A172 (cell line): ENCODE measurements around the gene MYO15A. TPM values are rescaled to one million over a fixed set of nuclear protein-coding genes. Genes with fewer than 3 reads are reported as not detected.

ENCODE experiments used
- DNase-seq: peaks from one replicate; pipeline ENCODE4 v3.0.0-alpha.2; 2015; ENCODE audit warnings: low spot score
- total RNA-seq: library from RNA; depleted of rRNA; stranded (reverse); fragments of >200 nt; shearing (Covaris generic); gene quantifications from 2 replicates; pipeline ENCODE4 v1.2.3, GENCODE V29; 2014

Gene MYO15A
- total RNA-seq, 1 experiment from 2014 or later: 0.09 TPM

GRCh38 chr17:18159551-18160120 lies 51.1 kb downstream of the MYO15A start:
- no peak for DNase-seq

GRCh38 chr17:18160128-18160856 lies 51.7 kb downstream of the MYO15A start:
- no peak for DNase-seq

DNA sequence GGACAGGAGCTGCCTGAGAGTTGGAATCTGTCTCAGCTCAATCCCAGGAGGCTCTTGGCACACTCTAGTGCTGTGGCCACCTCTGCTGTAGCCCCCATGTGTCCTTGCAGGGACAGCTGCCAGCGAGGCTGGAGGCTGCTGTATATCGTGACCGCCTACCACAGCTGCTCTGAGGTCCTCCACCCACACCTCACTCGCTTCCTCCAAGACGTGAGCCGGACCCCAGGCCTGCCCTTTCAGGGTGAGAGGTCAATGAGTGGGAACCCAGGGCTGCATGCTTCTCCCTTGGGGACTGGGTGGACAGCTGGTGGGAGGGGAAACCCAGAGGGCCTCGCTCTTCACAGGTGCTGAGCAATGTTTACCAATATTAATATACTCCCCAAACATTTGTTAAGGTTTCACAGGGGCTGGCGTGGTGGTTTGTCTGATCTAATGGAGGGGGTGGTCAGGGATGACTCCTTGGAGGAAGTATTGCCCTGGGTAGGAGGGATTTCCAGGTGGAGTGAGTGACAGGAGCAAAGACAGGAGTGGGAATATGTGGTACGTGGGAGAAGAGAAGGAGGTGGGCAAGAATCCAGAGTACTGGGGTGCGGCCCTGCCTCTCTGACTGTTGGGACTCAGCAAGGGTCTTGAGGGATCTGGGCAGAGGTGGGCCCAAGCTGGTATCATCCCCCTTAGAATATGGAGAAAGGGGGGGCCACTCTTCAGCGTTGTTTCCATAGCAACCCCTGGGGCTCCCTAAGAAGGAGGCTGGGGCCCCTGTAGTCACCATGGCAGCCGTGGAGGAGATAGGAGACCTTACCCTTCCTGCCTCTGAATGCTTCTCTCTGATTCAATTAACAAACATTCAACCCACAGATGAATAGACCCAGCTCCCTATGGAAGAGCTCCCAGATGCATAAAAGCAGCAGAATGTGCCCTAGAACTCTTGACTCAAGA lies 52.9 kb downstream of the MYO15A start:
- no peak for DNase-seq

- DNase-seq: no peak
Observed at GRCh38 chr17:18163547-18163946, 55.0 kb downstream of the MYO15A start.

- DNase-seq: no peak
Observed at GRCh38 chr17:18166894-18167293, 58.3 kb downstream of the MYO15A start.

DNA sequence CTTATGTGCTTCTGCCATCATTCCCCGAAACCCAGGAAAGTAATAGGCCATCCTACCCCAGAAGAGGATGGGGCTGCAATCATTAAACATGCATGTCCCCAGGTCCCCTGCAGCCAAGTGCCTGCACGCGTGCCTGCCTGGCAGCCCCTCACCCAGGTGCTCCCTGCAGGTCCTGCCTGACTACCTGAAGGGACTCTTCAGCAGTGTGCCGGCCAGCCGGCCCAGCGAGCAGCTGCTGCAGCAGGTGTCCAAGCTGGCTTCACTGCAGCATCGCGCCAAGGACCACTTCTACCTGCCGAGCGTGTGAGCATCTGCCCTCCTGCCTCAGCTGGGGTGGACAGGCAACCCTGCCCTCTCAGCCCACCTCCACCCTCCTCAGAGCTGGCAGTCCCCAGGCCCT lies 58.9 kb downstream of the MYO15A start:
- DNase-seq: no peak

GRCh38 chr17:18172531-18173278 lies 64.1 kb downstream of the MYO15A start:
- DNase-seq: no peak

DNA sequence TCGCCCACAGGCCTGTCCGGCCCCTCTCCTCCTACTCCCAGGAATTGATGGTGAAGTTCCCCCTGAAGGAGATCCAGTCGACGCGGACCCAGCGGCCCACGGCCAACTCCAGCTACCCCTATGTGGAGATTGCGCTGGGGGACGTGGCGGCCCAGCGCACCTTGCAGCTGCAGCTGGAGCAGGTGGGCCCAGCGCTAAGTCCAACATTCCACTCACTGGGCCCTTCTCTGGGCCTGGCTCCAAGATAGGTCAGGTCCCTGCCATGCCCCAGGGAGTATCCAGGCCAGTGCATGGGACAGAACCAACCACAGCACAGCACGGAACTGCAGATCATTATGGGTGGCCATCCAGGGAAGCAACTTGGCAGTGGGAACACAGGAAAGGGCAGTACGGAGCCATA lies 65.2 kb downstream of the MYO15A start:
- DNase-seq: no peak

- DNase-seq: no peak
Observed at GRCh38 chr17:18176176-18176575, 67.6 kb downstream of the MYO15A start.

GRCh38 chr17:18177133-18177532 lies 68.6 kb downstream of the MYO15A start:
- no peak for DNase-seq

GRCh38 chr17:18177722-18178121 lies 69.2 kb downstream of the MYO15A start:
- no peak for DNase-seq

DNA sequence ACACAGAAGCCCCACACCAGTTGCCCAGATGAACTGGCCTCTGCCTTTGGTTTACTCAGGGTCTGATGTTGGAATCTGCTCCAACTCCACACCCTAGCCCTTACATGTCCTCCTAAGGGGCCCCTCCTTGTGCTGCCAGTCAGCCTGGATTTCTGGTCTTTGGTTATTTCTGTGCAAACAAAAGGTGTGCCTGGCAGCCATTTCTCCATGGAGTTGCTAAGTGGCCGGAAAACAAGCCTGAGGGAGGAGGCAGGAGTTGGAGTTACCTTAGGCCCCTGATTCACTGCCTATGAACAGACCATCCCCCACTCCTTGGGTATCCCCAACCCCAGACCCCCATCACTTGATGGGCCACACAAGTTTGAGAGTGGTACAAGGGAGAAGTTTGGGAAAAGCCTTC lies 70.6 kb downstream of the MYO15A start:
- no peak for DNase-seq

GRCh38 chr17:18179804-18180203 lies 71.2 kb downstream of the MYO15A start:
- no peak for DNase-seq

GRCh38 chr17:18181358-18181757 lies 72.8 kb downstream of the MYO15A start:
- DNase-seq: no peak

DNA sequence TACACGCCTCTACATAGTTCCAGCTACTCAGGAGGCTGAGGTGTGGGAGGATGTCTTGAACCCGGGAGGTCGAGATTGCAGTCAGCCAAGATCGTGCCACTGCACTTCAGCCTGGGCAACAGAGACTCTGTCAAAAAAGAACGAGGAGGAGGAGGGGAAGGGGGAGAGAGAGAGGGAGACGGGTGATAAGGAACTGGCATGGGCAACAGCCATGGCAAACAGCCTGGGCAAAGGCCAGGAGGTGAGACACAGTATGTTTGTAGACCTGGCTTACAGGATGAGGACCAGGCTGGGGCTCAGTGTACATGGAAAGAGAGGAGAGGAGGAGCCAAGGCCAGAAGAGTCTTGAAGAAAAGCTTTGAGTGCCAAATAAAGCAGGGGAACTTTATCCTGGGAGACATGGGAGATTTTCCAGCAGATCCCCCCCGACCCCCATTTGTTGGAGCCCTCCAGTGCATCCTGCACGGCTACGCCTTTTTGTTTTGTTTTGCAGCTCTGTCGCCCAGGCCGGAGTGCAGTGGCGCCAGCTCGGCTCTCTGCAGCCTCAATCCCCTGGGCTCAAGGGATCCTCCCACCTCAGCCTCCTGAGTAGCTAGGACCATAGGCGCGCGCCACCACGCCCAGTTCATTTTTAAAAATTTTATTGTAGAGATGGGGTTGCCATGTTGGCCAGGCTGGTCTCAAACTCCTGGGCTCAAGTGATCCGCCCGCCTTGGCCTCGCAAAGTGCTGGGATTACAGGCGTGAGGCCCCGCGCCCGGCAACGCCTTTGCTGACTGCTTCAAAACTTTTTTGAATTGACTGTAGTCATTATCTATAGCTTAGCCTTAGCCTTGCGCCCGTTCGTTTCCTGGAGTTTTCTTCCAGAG lies 73.8 kb downstream of the MYO15A start:
- no peak for DNase-seq

DNA sequence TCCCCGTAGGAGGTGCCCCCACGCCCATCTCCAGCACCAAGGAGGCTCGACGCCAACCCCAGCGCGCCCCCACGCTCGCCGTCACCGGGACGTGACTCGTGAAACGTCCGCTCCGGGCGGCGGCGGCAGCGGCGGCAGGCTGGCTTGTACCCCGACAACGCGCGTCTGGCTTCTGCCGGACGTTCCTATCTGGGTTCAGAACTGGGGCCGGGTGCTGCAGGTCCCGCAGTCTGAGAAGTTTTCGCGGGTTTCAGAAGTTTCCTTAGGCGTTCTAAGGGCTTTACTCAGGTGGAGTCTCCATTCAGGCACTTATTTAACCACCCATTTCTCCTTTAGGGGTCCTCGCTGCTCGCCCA lies 74.4 kb downstream of the MYO15A start:
- no peak for DNase-seq

GRCh38 chr17:18183334-18184142 lies 75.0 kb downstream of the MYO15A start, which contains the start of gene ALKBH5:
ALKBH5 (plus strand) TSS chr17:18183828; CDS start chr17:18184244, 416 bp downstream.
- peak; percentile 100 for DNase-seq

DNA sequence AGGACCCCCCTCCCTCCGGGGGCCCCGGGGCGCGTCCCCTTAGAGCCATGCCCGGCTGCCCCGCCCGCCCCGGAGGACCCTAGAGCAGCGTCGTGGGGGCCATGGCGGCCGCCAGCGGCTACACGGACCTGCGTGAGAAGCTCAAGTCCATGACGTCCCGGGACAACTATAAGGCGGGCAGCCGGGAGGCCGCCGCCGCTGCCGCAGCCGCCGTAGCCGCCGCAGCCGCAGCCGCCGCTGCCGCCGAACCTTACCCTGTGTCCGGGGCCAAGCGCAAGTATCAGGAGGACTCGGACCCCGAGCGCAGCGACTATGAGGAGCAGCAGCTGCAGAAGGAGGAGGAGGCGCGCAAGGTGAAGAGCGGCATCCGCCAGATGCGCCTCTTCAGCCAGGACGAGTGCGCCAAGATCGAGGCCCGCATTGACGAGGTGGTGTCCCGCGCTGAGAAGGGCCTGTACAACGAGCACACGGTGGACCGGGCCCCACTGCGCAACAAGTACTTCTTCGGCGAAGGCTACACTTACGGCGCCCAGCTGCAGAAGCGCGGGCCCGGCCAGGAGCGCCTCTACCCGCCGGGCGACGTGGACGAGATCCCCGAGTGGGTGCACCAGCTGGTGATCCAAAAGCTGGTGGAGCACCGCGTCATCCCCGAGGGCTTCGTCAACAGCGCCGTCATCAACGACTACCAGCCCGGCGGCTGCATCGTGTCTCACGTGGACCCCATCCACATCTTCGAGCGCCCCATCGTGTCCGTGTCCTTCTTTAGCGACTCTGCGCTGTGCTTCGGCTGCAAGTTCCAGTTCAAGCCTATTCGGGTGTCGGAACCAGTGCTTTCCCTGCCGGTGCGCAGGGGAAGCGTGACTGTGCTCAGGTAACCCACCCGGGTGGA lies 75.8 kb downstream of the MYO15A start:
- no peak for DNase-seq

- DNase-seq: no peak
Observed at GRCh38 chr17:18185391-18185790, 76.8 kb downstream of the MYO15A start.
